Measurements from ENCODE around the gene GATD1. TPM values are rescaled to one million over a fixed set of nuclear protein-coding genes. Genes with fewer than 3 reads are reported as not detected.

GATD1 gene
- total and polyA plus RNA-seq, 9 of the 15 experiments (the other 6 are each of a cell fraction or from before 2014, with no cell fraction given): 2.8 to 144 (median 36.9) TPM

DNA sequence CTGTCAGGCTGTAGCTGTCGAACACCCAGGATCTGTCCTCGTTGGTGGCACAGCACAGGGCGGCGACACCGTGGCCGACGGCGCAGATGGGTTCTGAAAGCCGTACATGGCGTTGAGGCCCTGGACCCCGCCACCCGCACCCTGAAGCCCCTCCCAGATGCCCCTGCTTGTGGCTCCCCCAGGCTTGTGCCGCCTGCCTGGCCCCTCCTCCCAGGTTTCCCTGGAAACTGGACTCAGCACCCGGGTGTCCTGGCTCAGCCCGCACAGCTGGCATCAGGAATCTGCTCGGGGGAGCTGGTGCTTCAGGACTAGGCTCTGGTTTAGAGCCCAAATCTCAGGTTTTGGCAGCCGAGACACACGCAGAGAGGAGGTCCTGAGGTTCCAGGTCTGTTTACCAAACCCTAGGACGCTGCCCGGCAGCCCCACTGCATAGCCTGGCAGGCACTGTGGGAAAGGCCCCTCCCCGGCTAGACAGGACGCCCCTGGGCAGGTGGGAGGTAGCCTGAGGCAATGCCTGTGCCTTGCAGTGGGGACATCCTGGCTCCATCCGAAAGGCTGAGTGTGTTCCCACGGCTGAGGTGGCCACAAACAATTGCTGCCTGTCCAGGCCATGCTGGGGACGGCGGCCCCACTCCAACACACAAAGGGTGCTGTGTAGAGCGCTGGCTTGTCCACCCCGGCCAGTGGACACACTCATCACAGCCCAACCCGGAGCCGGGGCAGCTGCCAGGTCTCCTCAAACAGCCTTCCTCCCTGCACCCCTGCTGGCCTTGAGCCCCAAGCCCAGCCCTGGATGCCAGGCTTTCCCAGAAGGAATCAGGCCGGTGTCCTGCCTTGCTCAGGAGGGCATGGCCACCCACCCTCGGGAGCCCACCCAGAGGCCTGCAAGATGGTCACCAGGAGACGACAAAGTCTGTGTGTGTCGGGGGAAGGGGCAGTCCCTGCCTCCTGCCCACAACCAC lies 4.6 kb downstream of the GATD1 start (continued):
- peak; percentile 59 for TF ChIP-seq POLR2G (IDR thresholded peaks at IDR 0.05; ENCODE audit: low read depth, low read length)

DNA sequence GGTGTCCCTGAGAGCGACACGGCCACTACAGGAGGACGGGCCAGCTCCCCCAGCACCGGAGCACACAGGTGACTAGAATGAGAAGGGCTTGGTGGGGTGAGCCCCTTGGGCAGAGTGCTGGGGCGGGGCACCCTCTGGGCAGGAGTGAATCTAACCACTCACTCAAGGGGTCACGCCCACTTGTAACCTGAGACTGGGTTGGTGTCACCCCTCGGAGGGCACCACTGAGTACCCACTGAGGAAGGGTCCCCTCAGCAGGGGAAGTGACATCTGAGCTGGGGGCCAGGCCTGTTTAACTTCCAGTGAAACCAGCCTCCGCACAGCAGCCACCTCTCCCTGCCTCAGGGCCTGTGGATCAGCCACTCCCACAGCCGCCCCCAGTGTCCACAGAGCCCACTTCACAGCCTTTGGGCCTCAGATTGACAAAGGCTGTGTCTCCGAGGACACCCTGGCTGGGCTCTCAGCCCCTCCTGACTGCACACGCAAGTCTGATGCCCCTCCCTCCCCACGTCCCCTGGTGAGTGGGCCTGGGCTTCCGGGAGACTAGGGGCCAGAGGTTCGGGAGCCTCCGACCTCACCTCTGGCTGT lies 5.6 kb downstream of the GATD1 start:
- Histone ChIP-seq H3K4me2 (ENCODE audit: insufficient read depth, low read length) (no peak overlapping the region), H3K9me3 (replicated peaks; ENCODE audit: control insufficient read depth, insufficient read depth, low read depth, low read length) (no peaks in the 10 kb centered on the region; the same call in 1 of the 2 replicates), H3K36me3 (ENCODE audit: control insufficient read depth, insufficient read depth, low read length) (peaks cover 72% of the 10 kb centered on the region), H3K4me3 (no peak overlapping the region), H3K79me2 (ENCODE audit: control insufficient read depth, insufficient read depth, low read length) (peaks cover 59% of the 10 kb centered on the region), H2AFZ (ENCODE audit: low read depth, low read length) (no peak overlapping the region), H4K20me1 (replicated peaks; ENCODE audit: control insufficient read depth, insufficient read depth, low read length) (peaks cover 28% of the 10 kb centered on the region), H3K9ac (ENCODE audit: insufficient read depth in 1 of 2, low read depth in 2 of 2, low read length in 2 of 2) (peak overlapping the region in 1 of 2 experiments; percentile 71; a peak in 2 of 4 replicates), H3K4me1 (replicated peaks in 1 of 2; ENCODE audit: control insufficient read depth in 2 of 2, insufficient read depth in 2 of 2, low read length in 2 of 2) (peaks cover 9 to 71% of the 10 kb centered on the region in 2 experiments; a peak in 3 of 5 replicates), H3K9me1 (ENCODE audit: control insufficient read depth, insufficient read depth, low read length) (peaks cover 6% of the 10 kb centered on the region), H3K27me3 (ENCODE audit: control insufficient read depth in 2 of 2, insufficient read depth in 2 of 2, low read length in 2 of 2) (no peaks in the 10 kb centered on the region), H3K27ac (ENCODE audit: extremely low read depth, low read depth, low read length) (no peak overlapping the region)
- FAIRE-seq (no peak), DNase-seq (ENCODE audit: extremely low read depth in 1 of 4, low spot score in 3 of 4) (no peak), ATAC-seq (no peak)
- ChIA-PET POLR2A (interaction anchor here (0.9 kb wide), 1 partner anchor 8 kb away, joined by 3 read pairs; no protein-coding TSS in a partner anchor), CTCF (ENCODE audit: low intra/inter-chr PET ratio) (no interaction called here)
- TF ChIP-seq, protein P1, sequence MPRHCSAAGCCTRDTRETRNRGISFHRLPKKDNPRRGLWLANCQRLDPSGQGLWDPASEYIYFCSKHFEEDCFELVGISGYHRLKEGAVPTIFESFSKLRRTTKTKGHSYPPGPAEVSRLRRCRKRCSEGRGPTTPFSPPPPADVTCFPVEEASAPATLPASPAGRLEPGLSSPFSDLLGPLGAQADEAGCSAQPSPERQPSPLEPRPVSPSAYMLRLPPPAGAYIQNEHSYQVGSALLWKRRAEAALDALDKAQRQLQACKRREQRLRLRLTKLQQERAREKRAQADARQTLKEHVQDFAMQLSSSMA (CRISPR knock-in tag; IDR thresholded peaks at IDR 0.05): no peak
- TF ChIP-seq RBFOX2 (IDR thresholded peaks at IDR 0.05; ENCODE audit: low read depth, low read length): peak; percentile 36; the same call in 1 of the 2 replicates
- TF ChIP-seq ZNF224 (CRISPR knock-in tag; IDR thresholded peaks at IDR 0.05): no peak
- no peak for TF ChIP-seq ERF (CRISPR knock-in tag; IDR thresholded peaks at IDR 0.05)
- 98% methylated on average over 11 of the region's 15 CpGs for WGBS (ENCODE audit: insufficient coverage, low coverage, missing lambda C conversion rate)
- no TSS peak for BruUV-seq (replicated peaks)
- in situ Hi-C loops (cut with MboI) (no loop called here), intact Hi-C loops (cut with micrococcal nuclease) (no loop called here)

All from K562 (cell line).